Stimulated activated naive CD4-positive, alpha-beta T cell treated with Interleukin-2 at 50 U/mL for 16 hours (primary cell): ENCODE data around the gene SNRPF.
A peak's percentile ranks its signal among the peaks of the same experiment; 100 is the strongest.
"Not testable (repeated sequence)": the region's sequence is repeated elsewhere in the genome, so short reads cannot be mapped to it uniquely, and the experiment has no call there.

Experiments used
- DNase-seq: peaks from one replicate; lab custom pipeline; 2025; lab: John Stamatoyannopoulos, UW

Gene SNRPF

GRCh38 chr12:95858451-95859343, at the start of gene SNRPF:
TSS of gene SNRPF (plus strand) at chr12:95858952. CDS start at chr12:95859074, 122 bp downstream.
- DNase-seq: peak; percentile 89

- no peak for DNase-seq
Measured at GRCh38 chr12:95809000-95809680, 49.6 kb upstream of the SNRPF start.

GRCh38 chr12:95810411-95810810, 48.3 kb upstream of the SNRPF start:
- DNase-seq: no peak

- DNase-seq: not testable (repeated sequence)
Measured at GRCh38 chr12:95812155-95812554, 46.6 kb upstream of the SNRPF start.

GRCh38 chr12:95815632-95816212, 43.0 kb upstream of the SNRPF start:
- no peak for DNase-seq

- no peak for DNase-seq
Measured at GRCh38 chr12:95820096-95820703, 38.6 kb upstream of the SNRPF start.

GRCh38 chr12:95829395-95829794, 29.4 kb upstream of the SNRPF start:
- no peak for DNase-seq

GRCh38 chr12:95830335-95831089, 28.2 kb upstream of the SNRPF start:
- DNase-seq: no peak

- DNase-seq: no peak
Measured at GRCh38 chr12:95834572-95834971, 24.2 kb upstream of the SNRPF start.

- DNase-seq: no peak
Measured at GRCh38 chr12:95836185-95836609, 22.6 kb upstream of the SNRPF start.

- DNase-seq: no peak
Measured at GRCh38 chr12:95836630-95837239, 22.0 kb upstream of the SNRPF start.

GRCh38 chr12:95837240-95838038, 21.3 kb upstream of the SNRPF start:
- DNase-seq: no peak

- DNase-seq: no peak
Measured at GRCh38 chr12:95838125-95838524, 20.6 kb upstream of the SNRPF start.

- not testable (repeated sequence) for DNase-seq
Measured at GRCh38 chr12:95842426-95842825, 16.3 kb upstream of the SNRPF start.

- no peak for DNase-seq
Measured at GRCh38 chr12:95848575-95849388, 10.0 kb upstream of the SNRPF start.

- no peak for DNase-seq
Measured at GRCh38 chr12:95851606-95852005, 7.1 kb upstream of the SNRPF start.

- no peak for DNase-seq
Measured at GRCh38 chr12:95852133-95852532, 6.6 kb upstream of the SNRPF start.

- no peak for DNase-seq
Measured at GRCh38 chr12:95857156-95857555, 1.6 kb upstream of the SNRPF start.

GRCh38 chr12:95857799-95858198, 953 bp upstream of the SNRPF start:
- DNase-seq: no peak
